Skeletal muscle tissue (tissue), 4 donors: ENCODE data around the gene APOBEC4. TPM values are rescaled to one million over a fixed set of nuclear protein-coding genes. Genes with fewer than 3 reads are reported as not detected.

Experiments used
- H3K27ac ChIP-seq: one replicate; pipeline ENCODE4 v1.7.0; 2013; ENCODE audit warnings: mild to moderate bottlenecking, low read depth, low read length, inconsistent platforms
- H3K27me3 ChIP-seq, 3 donors: one replicate each; pipeline ENCODE4 v1.7.0; 2013; ENCODE audit warnings: low read length in 3 of 3; ENCODE audit not compliant: control insufficient read depth in 3 of 3, insufficient read depth in 3 of 3
- H3K36me3 ChIP-seq, 3 donors: one replicate each; pipeline ENCODE4 v1.7.0; 2013; ENCODE audit warnings: low read length in 3 of 3; ENCODE audit not compliant: control insufficient read depth in 3 of 3, insufficient read depth in 3 of 3
- H3K4me1 ChIP-seq, 3 donors: one replicate each; pipeline ENCODE4 v1.7.0; 2013; ENCODE audit warnings: low read length in 3 of 3, mild to moderate bottlenecking in 3 of 3; ENCODE audit not compliant: control insufficient read depth in 3 of 3, insufficient read depth in 3 of 3
- H3K4me3 ChIP-seq, 3 donors: one replicate each; pipeline ENCODE4 v1.7.0; 2013; ENCODE audit warnings: low read length in 3 of 3
- H3K9ac ChIP-seq, 3 donors: one replicate each; pipeline ENCODE4 v1.7.0; 2013; ENCODE audit warnings: low read length in 3 of 3, mild to moderate bottlenecking in 3 of 3, moderate library complexity in 2 of 3, low read depth in 1 of 3
- H3K9me3 ChIP-seq, 3 donors: one replicate each; pipeline ENCODE4 v1.7.0; 2013; ENCODE audit warnings: low read length in 3 of 3; ENCODE audit not compliant: control insufficient read depth in 3 of 3
- total RNA-seq: library from RNA; depleted of rRNA; stranded (reverse); fragments of >200 nt; gene quantifications from one replicate; pipeline ENCODE4 v1.2.3, GENCODE V29; 2014
- donor health status: Osteomylitis.

APOBEC4 gene
- total RNA-seq, 1 donor from 2014 or later, result not detected

DNA sequence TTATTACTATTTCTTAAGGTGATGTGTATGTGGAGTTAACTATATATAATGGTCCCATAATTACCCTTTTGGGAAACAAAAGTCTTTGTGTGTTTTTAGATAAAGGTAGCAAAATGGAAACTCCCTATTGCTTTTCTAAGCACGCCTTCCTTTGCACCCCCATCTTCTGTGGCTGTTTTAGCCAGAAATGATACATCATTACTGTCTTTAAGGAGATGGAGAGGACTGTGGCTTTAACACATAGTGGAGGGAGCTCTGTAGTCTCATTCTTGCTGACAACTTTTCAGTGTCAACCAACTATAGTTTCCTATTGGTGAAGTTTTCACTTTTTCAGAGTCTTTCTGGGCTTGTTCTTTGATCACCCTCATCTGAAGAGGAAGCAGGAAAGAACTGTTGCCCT, 1.0 kb downstream of the APOBEC4 start:
- no peaks in the 10 kb centered on the region for H3K36me3 ChIP-seq
- H3K4me1 ChIP-seq, result no peaks in the 10 kb centered on the region
- no peak overlapping the region for H3K4me3 ChIP-seq
- H3K9ac ChIP-seq, result no peak overlapping the region
- H3K27me3 ChIP-seq, result peaks cover 0 to 6% (median 0%) of the 10 kb centered on the region in 3 donors
- no peaks in the 10 kb centered on the region for H3K9me3 ChIP-seq
- H3K27ac ChIP-seq, result no peak overlapping the region

DNA sequence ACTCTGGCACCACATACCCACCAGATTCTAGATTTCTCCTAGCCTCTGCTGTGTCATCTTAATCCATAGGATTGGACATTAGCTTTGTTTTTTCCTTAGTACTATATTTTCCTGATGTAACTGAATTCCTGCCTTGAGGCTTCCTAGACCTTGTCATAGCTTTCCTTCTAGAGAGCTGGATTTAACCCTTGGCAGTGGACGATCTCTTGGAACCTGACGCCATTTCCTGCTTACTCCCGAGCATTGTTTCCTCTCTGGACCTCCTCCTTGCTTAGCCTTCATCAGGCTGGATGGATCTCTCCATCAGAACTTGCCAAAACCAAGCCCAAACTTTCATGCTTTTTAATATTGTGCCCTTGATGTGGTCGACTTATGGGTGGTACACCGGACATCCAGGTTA, 1.5 kb downstream of the APOBEC4 start:
- Histone ChIP-seq H3K27me3 (peaks cover 0 to 6% (median 0%) of the 10 kb centered on the region in 3 donors), H3K27ac (no peak overlapping the region), H3K36me3 (no peaks in the 10 kb centered on the region), H3K4me1 (no peaks in the 10 kb centered on the region), H3K4me3 (no peak overlapping the region), H3K9ac (no peak overlapping the region), H3K9me3 (no peaks in the 10 kb centered on the region)

DNA sequence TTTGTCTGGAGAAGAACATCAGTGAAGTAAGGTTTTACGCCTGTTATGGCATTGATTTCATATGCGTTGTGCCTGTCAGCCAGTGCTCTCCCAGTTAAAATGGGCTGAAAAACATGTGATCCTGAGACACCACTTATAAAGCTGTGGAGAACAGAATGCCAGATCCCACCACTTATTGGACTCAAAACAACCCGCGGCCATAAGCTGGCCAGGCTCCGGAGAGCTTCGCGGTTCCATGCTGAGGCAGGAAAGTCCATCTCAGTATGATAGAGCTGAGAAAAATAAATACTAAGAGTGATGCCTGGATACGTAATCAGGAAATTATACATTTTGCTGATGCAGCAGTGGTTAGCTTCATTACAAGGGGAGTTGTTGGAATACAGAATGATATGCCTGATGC, 5.1 kb downstream of the APOBEC4 start:
- Histone ChIP-seq H3K36me3 (no peaks in the 10 kb centered on the region), H3K27me3 (peaks cover 0 to 6% (median 0%) of the 10 kb centered on the region in 3 donors), H3K4me3 (no peak overlapping the region), H3K4me1 (no peaks in the 10 kb centered on the region), H3K9me3 (no peaks in the 10 kb centered on the region), H3K9ac (no peak overlapping the region), H3K27ac (no peak overlapping the region)

DNA sequence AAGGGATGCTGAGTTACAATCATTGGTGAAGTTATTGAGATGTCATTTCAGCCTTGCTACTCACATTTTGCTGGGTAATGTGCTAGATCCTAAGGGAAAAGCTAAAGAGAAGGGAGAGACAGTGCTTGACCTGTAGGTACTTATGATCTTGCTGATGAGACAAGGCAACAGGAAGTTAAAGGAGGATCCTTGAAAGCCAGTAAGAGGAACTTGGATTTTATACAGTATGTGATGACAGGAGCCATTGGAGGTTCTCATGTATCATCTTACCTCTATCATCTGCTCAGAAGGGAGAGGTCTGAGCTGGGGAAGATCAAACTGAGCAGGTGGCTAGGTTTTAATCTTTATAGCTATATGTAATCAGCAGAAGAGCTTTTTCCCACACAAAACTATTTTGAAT, 6.3 kb downstream of the APOBEC4 start:
- H3K9me3 ChIP-seq, result no peaks in the 10 kb centered on the region
- H3K4me1 ChIP-seq, result no peaks in the 10 kb centered on the region
- no peak overlapping the region for H3K27ac ChIP-seq
- H3K27me3 ChIP-seq, result peaks cover 0 to 6% (median 0%) of the 10 kb centered on the region in 3 donors
- H3K9ac ChIP-seq, result no peak overlapping the region
- no peak overlapping the region for H3K4me3 ChIP-seq
- H3K36me3 ChIP-seq, result no peaks in the 10 kb centered on the region

DNA sequence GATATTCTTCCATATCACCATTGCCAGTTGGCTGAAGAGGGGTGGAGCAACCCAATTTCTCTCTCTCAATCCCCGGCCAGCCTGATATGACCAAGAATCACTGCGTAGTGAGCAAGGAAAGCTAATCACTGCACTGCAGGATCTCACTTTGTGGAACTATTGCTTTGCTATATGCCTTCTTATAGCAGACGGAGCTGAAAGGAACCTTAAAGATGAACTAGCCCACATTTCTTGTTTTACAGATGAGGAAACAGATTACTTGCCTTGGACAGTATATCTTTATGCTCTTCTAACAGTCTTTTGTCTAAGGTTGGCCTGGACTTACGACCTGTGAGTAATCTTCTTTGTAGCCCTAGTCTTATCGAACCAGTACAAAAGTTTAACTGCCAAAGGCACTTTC, 7.6 kb downstream of the APOBEC4 start:
- Histone ChIP-seq H3K4me3 (no peak overlapping the region), H3K27ac (no peak overlapping the region), H3K36me3 (no peaks in the 10 kb centered on the region), H3K9ac (no peak overlapping the region), H3K27me3 (peaks cover 0 to 6% (median 0%) of the 10 kb centered on the region in 3 donors), H3K4me1 (no peaks in the 10 kb centered on the region), H3K9me3 (no peaks in the 10 kb centered on the region)

DNA sequence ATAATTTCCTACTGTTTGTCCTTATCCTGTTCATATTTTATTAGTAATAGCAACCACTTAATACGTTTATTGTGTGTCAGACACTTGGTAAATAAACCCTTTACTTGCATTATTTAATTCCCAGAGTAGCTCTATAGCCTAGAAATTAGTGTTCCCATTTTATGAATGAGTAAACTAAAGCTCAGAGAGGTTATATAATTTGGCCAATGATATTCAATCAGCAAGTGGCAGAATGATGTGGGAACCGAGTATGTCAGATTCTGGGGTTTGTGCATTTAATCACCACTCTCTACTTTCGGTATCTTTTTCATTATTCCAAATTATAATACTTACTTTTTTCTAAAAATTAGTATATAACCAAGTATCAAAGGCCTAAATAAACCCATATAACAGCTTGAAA, 10.9 kb downstream of the APOBEC4 start:
- Histone ChIP-seq H3K4me3 (no peak overlapping the region), H3K36me3 (no peaks in the 10 kb centered on the region), H3K27ac (no peak overlapping the region), H3K27me3 (no peaks in the 10 kb centered on the region), H3K9ac (no peak overlapping the region), H3K9me3 (no peaks in the 10 kb centered on the region), H3K4me1 (no peaks in the 10 kb centered on the region)

DNA sequence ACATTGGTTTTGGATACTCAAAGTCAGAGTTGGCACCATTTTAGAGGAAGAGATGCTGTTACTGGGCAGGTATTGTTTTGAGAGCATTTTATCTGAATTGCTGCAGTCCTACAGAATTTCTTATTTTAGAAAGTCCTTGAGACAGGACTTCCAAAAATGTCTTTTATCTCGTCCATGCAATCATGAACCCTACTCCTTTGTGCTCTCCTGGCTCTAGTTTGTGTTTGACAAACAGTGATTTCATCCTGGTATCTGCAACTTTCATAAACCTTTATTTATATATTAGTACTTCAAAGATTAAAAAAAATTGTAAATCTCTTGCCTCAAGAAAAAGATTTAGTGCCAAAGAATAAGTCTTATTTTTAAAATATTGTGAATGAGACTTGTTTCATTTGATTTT, 12.9 kb downstream of the APOBEC4 start:
- no peak overlapping the region for H3K4me3 ChIP-seq
- no peak overlapping the region for H3K9ac ChIP-seq
- no peaks in the 10 kb centered on the region for H3K9me3 ChIP-seq
- H3K4me1 ChIP-seq, result peaks cover 5 to 9% (median 6%) of the 10 kb centered on the region in 3 donors
- H3K36me3 ChIP-seq, result no peaks in the 10 kb centered on the region
- H3K27ac ChIP-seq, result no peak overlapping the region
- no peaks in the 10 kb centered on the region for H3K27me3 ChIP-seq

DNA sequence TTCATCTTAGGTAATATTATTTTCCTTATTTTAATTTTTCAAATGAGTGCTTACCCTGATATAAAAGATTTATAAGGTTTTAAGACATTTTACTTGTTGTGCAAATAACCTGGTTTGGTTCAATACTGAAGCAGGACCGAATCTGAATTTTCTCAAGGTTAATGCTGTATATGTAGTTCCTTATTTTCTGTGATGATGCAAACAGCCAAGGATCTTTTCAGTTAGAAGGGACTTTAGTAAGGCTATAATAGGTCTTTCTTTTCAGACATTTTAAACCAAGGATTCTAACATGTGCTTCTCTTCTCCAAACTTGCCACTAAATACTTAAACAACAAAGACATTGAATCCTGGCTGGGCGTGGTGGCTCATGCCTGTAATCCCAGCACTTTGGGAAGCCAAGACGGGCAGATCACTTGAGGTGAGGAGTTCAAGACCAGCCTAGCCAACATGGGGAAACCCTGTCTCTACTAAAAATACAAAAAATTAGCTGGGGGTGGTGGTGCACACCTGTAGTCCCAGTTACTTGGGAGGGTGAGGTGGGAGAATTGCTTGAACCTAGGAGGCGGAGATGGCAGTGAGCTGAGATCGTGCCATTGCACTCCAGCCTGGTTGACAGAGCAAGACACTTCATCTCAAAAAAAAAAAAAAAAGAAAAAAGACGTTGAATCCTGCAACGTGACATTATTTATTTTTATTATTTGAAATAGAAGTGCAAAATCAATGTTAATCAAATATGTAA, 14.3 kb downstream of the APOBEC4 start:
- H3K4me1 ChIP-seq, result peaks cover 6 to 14% (median 11%) of the 10 kb centered on the region in 3 donors
- H3K4me3 ChIP-seq, result no peak overlapping the region
- H3K36me3 ChIP-seq, result no peaks in the 10 kb centered on the region
- no peak overlapping the region for H3K9ac ChIP-seq
- H3K9me3 ChIP-seq, result no peaks in the 10 kb centered on the region
- no peaks in the 10 kb centered on the region for H3K27me3 ChIP-seq
- H3K27ac ChIP-seq, result no peak overlapping the region

DNA sequence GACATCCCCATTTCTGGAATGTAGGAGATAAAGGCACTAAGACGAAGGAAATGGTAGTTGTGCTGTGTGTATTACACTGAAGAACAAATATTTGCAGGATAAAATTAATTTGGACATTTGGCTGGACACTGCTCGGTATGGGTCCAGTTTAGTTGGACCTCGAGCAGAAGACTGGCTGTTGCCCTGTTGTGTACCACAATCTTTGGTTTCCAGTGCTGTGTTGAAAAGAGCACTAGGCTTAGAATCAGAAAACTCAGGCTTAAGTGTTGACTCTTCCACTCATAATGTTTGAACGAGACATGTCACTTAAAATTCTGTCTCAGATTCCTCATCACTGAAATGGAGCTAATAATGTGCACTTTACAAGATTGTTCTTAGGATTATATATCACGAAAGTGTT, 16.3 kb downstream of the APOBEC4 start:
- Histone ChIP-seq H3K9ac (no peak overlapping the region), H3K4me3 (no peak overlapping the region), H3K9me3 (no peaks in the 10 kb centered on the region), H3K27me3 (no peaks in the 10 kb centered on the region), H3K4me1 (peaks cover 6 to 20% (median 16%) of the 10 kb centered on the region in 3 donors), H3K27ac (no peak overlapping the region), H3K36me3 (no peaks in the 10 kb centered on the region)

DNA sequence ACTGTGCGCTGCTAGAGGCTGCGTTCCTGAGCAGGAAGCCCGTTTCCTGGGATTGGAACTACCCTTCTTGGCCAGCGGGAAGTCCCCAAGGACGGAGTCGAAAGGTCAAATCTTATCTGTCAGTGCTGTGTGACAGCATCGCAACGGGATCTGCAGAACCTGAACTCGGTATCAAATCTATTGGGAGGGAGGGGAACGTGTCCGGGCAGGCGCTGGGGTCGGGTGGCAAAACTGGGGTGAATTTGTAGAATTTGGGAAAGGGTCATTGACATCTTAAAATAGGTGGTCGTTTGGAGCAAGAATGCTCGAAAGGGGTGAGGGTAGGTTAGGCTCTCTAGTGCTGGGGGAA, 16.8 kb downstream of the APOBEC4 start:
- H3K4me1 ChIP-seq, result peaks cover 6 to 20% (median 16%) of the 10 kb centered on the region in 3 donors
- no peaks in the 10 kb centered on the region for H3K27me3 ChIP-seq
- no peaks in the 10 kb centered on the region for H3K36me3 ChIP-seq
- H3K4me3 ChIP-seq, result peak overlapping the region; percentile 87 to 91 (median 90)
- peak overlapping the region in 2 of 3 donors; percentile 24 to 71 for H3K9ac ChIP-seq
- no peak overlapping the region for H3K27ac ChIP-seq
- no peaks in the 10 kb centered on the region for H3K9me3 ChIP-seq
